Measurements from ENCODE around the gene VIPR2. TPM values are rescaled to one million over a fixed set of nuclear protein-coding genes. Genes with fewer than 3 reads are reported as not detected.
"Not testable (repeated sequence)": the region's sequence is repeated elsewhere in the genome, so short reads cannot be mapped to it uniquely, and the experiment has no call there.

VIPR2 gene
- total and polyA plus RNA-seq, 8 donors, result 3.7 to 13.7 (median 10.6) TPM

DNA sequence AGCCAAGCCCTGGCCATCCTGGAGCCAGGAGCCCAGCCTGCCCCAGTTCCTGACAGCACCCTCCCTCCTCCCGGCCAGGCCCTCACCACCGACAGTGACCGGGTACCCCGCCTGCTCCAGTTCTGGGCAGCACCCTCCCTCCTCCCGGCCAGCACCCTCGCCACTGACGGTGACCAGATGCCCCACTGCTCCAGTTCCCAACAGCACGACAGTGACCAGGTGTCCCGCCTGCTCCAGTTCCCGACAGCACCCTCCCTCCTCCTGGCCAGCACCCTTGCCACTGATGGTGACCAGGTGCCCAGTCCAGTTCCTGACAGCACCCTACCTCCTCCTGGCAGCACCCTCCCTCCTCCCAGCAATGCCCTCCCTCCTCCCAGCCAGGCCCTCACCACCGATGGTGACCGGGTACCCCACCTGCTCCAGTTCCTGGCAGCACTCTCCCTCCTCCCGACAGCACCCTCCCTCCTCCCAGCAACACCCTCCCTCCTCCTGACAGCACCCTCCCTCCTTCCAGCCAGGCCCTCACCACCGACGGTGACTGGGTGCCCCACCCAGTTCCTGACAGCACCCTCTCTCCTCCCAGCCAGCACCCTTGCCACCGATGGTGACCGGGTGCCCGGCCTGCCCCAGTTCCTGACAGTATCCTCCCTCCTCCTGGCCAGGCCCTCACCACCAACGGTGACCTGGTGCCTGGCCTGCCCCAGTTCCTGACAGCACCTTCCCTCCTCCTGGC, 40.3 kb downstream of the VIPR2 start:
- WGBS, 2 donors, result 32 to 36% methylated on average over 19 of the region's 19 CpGs
- TF ChIP-seq, protein P1, sequence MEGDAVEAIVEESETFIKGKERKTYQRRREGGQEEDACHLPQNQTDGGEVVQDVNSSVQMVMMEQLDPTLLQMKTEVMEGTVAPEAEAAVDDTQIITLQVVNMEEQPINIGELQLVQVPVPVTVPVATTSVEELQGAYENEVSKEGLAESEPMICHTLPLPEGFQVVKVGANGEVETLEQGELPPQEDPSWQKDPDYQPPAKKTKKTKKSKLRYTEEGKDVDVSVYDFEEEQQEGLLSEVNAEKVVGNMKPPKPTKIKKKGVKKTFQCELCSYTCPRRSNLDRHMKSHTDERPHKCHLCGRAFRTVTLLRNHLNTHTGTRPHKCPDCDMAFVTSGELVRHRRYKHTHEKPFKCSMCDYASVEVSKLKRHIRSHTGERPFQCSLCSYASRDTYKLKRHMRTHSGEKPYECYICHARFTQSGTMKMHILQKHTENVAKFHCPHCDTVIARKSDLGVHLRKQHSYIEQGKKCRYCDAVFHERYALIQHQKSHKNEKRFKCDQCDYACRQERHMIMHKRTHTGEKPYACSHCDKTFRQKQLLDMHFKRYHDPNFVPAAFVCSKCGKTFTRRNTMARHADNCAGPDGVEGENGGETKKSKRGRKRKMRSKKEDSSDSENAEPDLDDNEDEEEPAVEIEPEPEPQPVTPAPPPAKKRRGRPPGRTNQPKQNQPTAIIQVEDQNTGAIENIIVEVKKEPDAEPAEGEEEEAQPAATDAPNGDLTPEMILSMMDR (IDR thresholded peaks at IDR 0.05), result no peak
- peak overlapping the region in 1 of 4 donors; percentile 37 for H3K27ac ChIP-seq
- FAIRE-seq, result no peak
- peaks cover 0 to 6% (median 5%) of the 10 kb centered on the region in 3 donors for H3K36me3 ChIP-seq
- no peak overlapping the region for H3K4me3 ChIP-seq
- H3K4me1 ChIP-seq, result peaks cover 0 to 3% (median 2%) of the 10 kb centered on the region in 3 donors
- intact Hi-C loops (cut with DNase I), result no loop called here
- H3K9me3 ChIP-seq, result no peaks in the 10 kb centered on the region
- peak in 5 of 6 donors; percentile 67 to 90 (median 75) for DNase-seq
- no peaks in the 10 kb centered on the region for H3K27me3 ChIP-seq
- peak; percentile 71 to 85 (median 78) for ATAC-seq

DNA sequence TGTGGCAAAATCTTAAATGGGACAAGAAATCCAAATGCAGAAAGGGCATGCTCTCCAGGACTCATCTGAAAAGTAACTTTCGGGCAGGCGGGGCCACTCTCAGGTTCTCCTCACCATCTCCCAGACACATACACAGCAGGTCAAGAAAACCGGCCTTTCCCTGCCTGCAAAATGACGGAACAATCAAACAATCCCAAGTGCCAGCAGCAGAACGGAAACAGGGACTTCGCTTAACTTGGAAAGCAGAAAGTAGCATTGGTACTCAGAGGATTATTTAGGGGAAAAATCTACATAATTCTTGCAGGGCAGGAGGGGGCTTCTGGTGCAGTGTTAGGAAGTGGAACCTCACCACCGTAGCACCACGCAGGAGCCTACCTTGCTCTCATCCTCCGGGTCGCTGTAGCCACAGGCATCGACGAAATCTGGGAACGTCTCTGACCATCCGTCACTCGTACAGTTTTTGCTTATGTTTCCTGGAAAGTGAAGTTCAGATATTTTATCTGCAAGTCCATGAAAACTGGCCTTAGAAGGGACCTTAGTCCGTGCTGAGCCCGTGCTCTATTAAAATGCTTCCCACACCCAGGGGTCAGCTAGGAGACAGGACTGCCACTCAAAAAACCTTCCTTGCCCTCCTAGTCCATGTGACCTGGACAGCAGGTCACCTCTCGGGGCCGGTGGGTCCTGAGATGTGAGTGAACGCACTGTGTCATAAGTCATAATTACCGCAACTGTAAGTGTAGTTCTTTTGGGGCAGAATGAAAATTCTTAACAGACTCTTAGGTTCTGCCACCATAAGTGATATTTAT, 41.1 kb downstream of the VIPR2 start:
- H3K4me3 ChIP-seq, result no peak overlapping the region
- H3K27ac ChIP-seq, result peak overlapping the region in 1 of 4 donors; percentile 37
- TF ChIP-seq, protein P1 (IDR thresholded peaks at IDR 0.05), result no peak
- H3K4me1 ChIP-seq, result no peaks in the 10 kb centered on the region
- no peaks in the 10 kb centered on the region for H3K9me3 ChIP-seq
- no peak for ATAC-seq
- H3K27me3 ChIP-seq, result no peaks in the 10 kb centered on the region
- FAIRE-seq, result no peak
- DNase-seq, result peak in 2 of 6 donors; percentile 2 to 34
- intact Hi-C loops (cut with DNase I), result no loop called here
- 86 to 91% methylated on average over 21 of the region's 21 CpGs for WGBS, 2 donors
- H3K36me3 ChIP-seq, result peaks cover 0 to 6% (median 5%) of the 10 kb centered on the region in 3 donors

DNA sequence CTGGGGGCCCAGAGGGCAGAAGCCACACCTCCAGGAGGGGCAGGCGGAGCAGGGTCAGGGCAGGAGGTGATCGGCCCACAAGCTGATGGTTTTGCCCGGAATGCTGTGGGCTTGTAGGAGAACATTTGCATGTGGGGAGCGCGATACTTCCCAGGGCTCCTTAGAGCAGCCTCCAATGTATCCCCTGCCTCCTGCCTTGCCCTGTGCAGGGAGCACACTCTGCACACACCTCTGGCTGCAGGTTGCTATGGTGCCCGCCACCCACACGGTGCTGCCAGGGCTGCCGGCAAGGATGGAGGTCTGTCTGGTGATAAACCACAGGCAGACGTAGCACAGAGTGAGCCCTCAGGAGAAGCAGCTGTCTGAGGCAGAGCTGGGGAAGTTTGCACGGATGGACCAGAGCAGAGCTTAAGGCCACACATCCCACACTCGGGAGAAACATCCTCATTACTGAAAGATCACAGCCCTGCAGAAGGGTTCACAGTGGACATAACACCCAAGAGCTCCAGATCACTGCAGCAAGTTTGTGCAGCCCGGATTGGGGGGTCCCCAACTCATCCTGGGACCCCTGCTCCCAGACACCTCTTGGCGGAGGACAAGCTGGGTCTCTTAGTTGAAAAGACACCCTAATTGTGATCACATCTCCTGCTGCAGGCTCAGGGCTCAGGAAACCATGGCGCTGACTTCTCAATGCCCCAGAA, 41.8 kb downstream of the VIPR2 start:
- Histone ChIP-seq H3K36me3 (peaks cover 0 to 6% (median 5%) of the 10 kb centered on the region in 3 donors), H3K4me1 (no peaks in the 10 kb centered on the region), H3K9me3 (no peaks in the 10 kb centered on the region), H3K27ac (no peak overlapping the region), H3K4me3 (no peak overlapping the region), H3K27me3 (no peaks in the 10 kb centered on the region)
- WGBS, 2 donors, result 86 to 91% methylated on average over 14 of the region's 14 CpGs
- FAIRE-seq, result no peak
- DNase-seq, result peak in 4 of 6 donors; percentile 6 to 36 (median 21)
- intact Hi-C loops (cut with DNase I), result no loop called here
- TF ChIP-seq, protein P1 (IDR thresholded peaks at IDR 0.05), result no peak
- no peak for ATAC-seq

DNA sequence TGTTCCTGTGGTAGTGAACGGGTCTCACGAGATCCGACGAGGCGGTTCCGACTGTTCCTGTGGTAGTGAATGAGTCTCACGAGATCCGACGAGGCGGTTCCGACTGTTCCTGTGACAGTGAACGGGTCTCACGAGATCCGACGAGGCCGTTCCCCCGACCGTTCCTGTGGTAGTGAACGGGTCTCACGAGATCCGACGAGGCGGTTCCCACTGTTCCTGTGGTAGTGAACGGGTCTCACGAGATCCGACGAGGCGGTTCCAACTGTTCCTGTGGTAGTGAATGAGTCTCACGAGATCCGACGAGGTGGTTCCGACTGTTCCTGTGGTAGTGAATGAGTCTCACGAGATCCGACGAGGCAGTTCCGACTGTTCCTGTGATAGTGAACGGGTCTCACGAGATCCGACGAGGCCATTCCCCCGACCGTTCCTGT, 43.0 kb downstream of the VIPR2 start:
- FAIRE-seq; H3K36me3 ChIP-seq; H3K4me1 ChIP-seq; intact Hi-C loops (cut with DNase I); H3K9me3 ChIP-seq; ATAC-seq; H3K27ac ChIP-seq; H3K27me3 ChIP-seq; H3K4me3 ChIP-seq: not testable (repeated sequence)
- WGBS, 2 donors, result 97% methylated on average over 42 of the region's 42 CpGs
- DNase-seq, result peak in 3 of 6 donors; percentile 4 to 45 (median 7)

DNA sequence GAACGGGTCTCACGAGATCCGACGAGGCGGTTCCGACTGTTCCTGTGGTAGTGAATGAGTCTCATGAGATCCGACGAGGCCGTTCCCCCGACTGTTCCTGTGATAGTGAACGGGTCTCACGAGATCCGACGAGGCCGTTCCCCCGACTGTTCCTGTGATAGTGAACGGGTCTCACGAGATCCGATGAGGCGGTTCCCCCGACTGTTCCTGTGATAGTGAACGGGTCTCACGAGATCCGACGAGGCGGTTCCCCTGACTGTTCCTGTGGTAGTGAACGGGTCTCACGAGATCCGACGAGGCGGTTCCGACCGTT, 43.6 kb downstream of the VIPR2 start:
- H3K4me1 ChIP-seq; intact Hi-C loops (cut with DNase I); H3K36me3 ChIP-seq; ATAC-seq; H3K9me3 ChIP-seq; H3K27ac ChIP-seq; H3K27me3 ChIP-seq; DNase-seq; FAIRE-seq; H3K4me3 ChIP-seq: not testable (repeated sequence)
- WGBS, 2 donors, result 95 to 96% methylated on average over 33 of the region's 33 CpGs

DNA sequence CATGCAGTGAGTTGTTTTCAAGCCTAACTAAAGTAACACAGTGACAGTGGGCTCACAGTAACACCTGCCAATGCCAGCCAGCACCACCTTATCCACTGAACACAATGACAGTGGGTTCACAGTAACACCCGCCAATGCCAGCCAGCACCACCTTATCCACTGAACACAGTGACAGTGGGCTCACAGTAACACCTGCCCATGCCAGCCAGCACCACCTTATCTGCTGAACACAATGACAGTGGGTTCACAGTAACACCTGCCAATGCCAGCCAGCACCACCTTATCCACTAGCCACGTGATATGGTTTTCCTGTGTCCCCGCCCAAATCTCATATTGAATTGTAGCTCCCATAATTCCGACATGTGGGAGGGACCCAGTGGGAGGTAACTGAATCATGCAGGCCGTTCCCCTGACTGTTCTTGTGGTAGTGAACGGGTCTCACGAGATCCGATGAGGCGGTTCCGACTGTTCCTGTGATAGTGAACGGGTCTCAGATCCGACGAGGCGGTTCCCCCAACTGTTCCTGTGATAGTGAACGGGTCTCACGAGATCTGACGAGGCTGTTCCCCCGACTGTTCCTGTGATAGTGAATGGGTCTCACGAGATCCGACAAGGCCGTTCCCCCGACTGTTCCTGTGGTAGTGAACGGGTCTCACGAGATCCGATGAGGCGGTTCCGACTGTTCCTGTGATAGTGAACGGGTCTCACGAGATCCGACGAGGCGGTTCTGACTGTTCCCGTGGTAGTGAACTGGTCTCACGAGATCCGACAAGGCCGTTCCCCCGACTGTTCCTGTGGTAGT, 44.2 kb downstream of the VIPR2 start:
- ATAC-seq; FAIRE-seq; H3K9me3 ChIP-seq; intact Hi-C loops (cut with DNase I); H3K27me3 ChIP-seq; H3K4me1 ChIP-seq; H3K4me3 ChIP-seq; H3K36me3 ChIP-seq; H3K27ac ChIP-seq: not testable (repeated sequence)
- DNase-seq, result peak in 1 of 6 donors; percentile 4
- 97 to 98% methylated on average over 37 of the region's 37 CpGs for WGBS, 2 donors
